ENCODE data around the gene RPP14.

RPP14 gene

DNA sequence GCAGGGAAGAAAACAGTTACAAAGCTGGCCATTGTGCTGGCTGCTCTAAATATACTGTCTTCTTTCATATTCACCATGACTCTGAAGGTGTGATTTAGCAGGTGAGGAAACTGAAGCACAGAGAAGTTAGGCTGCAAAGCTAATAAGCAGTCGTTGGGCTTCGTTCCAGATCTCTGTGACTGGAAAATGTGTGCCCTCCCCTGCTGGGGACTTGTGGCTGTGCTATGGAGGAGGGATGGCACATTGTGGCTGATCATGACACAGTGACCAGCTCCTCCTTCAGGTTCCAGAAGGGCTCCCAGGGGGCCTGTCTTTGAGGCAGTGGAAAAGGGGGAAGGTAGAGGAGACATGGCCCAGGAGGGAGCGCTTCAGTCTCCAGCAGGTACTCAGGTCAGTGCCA is 45.9 kb downstream of the RPP14 start:
- H3K27ac ChIP-seq (ENCODE audit: extremely low read depth, low read depth, low read length) = no peak overlapping the region
- TF ChIP-seq ZNF600 (tag by site-specific recombination; IDR thresholded peaks at IDR 0.05) = 0 out of 2 replicates have a peak, but pooled peaks have one; percentile 42
- TF ChIP-seq SCRT2 (tag by site-specific recombination; IDR thresholded peaks at IDR 0.05) = peak; percentile 54; the same call in 1 of the 2 replicates
- TF ChIP-seq MZF1 (tag by site-specific recombination; IDR thresholded peaks at IDR 0.05; ENCODE audit: borderline replicate concordance) = 0 out of 2 replicates have a peak, but pooled peaks have one; percentile 23
- TF ChIP-seq ZNF10 (tag by site-specific recombination; IDR thresholded peaks at IDR 0.05) = peak; percentile 70; the same call in 1 of the 2 replicates
- no peak for TF ChIP-seq ZNF488 (tag by site-specific recombination; IDR thresholded peaks at IDR 0.05)
- TF ChIP-seq SCRT1 (tag by site-specific recombination; IDR thresholded peaks at IDR 0.05; ENCODE audit: borderline replicate concordance) = 0 out of 2 replicates have a peak, but pooled peaks have one; percentile 28
- TF ChIP-seq ZIC2 (tag by site-specific recombination; IDR thresholded peaks at IDR 0.05) = peak; percentile 38
- TF ChIP-seq FEZF1 (tag by site-specific recombination; IDR thresholded peaks at IDR 0.05) = no peak
- TF ChIP-seq PATZ1 (tag by site-specific recombination; IDR thresholded peaks at IDR 0.05) = no peak
- no peak for TF ChIP-seq ZSCAN30 (tag by site-specific recombination; IDR thresholded peaks at IDR 0.05)
- no peak for TF ChIP-seq ZNF391 (tag by site-specific recombination; IDR thresholded peaks at IDR 0.05; ENCODE audit: borderline replicate concordance, low read depth)
- ChIA-PET CTCF (interaction anchor here (0.8 to 1.0 kb wide), 2 partner anchors 29 to 33 kb away, joined by 3 to 5 read pairs; no protein-coding TSS in a partner anchor), POLR2A (no interaction called here)
- no peak overlapping the region for H3K4me3 ChIP-seq (ENCODE audit: low read depth, low read length)
- no peaks in the 10 kb centered on the region for H3K9me3 ChIP-seq (ENCODE audit: control insufficient read depth, insufficient read depth, low read depth, low read length)
- H3K4me1 ChIP-seq (ENCODE audit: control insufficient read depth, insufficient read depth, low read length) = 0 out of 2 replicates have a peak, but pooled peaks cover 4% of the 10 kb centered on the region
- H3K36me3 ChIP-seq (ENCODE audit: control insufficient read depth in 2 of 2, insufficient read depth in 1 of 2, low read length in 2 of 2) = peaks cover 0 to 3% of the 10 kb centered on the region in 2 experiments; a peak in 2 of 3 replicates

- no peaks in the 10 kb centered on the region for H3K9me3 ChIP-seq (ENCODE audit: control insufficient read depth, insufficient read depth, low read depth, low read length)
- peaks cover 0 to 3% of the 10 kb centered on the region in 2 experiments; a peak in 2 of 3 replicates for H3K36me3 ChIP-seq (ENCODE audit: control insufficient read depth in 2 of 2, insufficient read depth in 1 of 2, low read length in 2 of 2)
- no peak overlapping the region for H3K27ac ChIP-seq (ENCODE audit: extremely low read depth, low read depth, low read length)
- ChIA-PET CTCF (interaction anchor here (0.8 to 1.0 kb wide), 2 partner anchors 28 to 34 kb away, joined by 3 to 5 read pairs; no protein-coding TSS in a partner anchor), POLR2A (no interaction called here)
- no peak overlapping the region for H3K4me3 ChIP-seq (ENCODE audit: low read depth, low read length)
- TF ChIP-seq ZNF239 (tag by site-specific recombination; IDR thresholded peaks at IDR 0.05) (no peak), ZBTB21 (tag by site-specific recombination; IDR thresholded peaks at IDR 0.05) (no peak), SETDB1 (IDR thresholded peaks at IDR 0.05; ENCODE audit: insufficient read length, low read length) (no peak)
- TF ChIP-seq, protein P1, sequence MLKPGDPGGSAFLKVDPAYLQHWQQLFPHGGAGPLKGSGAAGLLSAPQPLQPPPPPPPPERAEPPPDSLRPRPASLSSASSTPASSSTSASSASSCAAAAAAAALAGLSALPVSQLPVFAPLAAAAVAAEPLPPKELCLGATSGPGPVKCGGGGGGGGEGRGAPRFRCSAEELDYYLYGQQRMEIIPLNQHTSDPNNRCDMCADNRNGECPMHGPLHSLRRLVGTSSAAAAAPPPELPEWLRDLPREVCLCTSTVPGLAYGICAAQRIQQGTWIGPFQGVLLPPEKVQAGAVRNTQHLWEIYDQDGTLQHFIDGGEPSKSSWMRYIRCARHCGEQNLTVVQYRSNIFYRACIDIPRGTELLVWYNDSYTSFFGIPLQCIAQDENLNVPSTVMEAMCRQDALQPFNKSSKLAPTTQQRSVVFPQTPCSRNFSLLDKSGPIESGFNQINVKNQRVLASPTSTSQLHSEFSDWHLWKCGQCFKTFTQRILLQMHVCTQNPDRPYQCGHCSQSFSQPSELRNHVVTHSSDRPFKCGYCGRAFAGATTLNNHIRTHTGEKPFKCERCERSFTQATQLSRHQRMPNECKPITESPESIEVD (tag by site-specific recombination; IDR thresholded peaks at IDR 0.05) = no peak
- H3K4me1 ChIP-seq (ENCODE audit: control insufficient read depth, insufficient read depth, low read length) = 0 out of 2 replicates have a peak, but pooled peaks cover 4% of the 10 kb centered on the region
Measured at GRCh38 chr3:58352626-58353025, 46.6 kb downstream of the RPP14 start.

DNA sequence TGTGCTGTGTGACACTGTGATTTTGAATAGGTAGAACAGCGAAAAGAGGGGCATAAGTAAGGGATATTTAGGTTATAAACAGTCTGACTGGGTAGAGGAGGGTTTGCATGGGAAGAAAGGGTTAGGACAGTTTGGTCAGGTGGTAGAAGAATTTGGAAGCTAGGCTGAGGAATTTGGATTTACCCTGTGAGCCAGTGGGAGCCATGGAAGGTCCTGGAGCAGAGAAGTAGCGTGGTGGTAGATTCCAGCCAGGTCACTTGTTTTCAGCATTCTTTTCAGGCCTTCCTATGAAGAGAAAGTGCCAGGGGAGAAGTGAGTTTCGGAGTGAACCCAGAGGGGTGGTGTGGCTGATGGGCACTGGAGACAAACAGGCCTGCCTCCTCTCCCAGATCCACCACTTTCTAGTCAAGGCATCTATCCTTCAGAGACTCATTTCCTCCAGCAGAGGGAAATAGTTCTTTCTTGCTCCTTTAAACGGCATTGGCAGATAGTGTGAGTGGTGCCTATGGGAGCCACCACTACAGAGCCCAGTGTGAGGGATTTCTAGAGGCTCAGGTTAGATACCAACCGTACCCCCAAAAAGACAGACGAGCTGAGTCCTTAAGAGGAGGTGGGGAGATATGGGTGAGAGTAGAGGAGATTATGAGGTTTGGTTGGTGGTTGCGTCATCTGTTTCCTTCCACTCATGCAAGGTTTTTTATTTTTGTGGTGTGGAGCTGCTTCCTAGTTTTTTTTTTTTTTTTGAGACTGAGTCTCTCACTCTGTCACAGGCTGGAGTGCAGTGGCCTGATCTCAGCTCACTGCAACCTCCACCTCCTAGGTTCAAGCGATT is 47.9 kb downstream of the RPP14 start:
- POLR2A ChIA-PET = interaction anchor here (0.5 kb wide), 1 partner anchor 27 kb away, joined by 3 read pairs; no protein-coding TSS in a partner anchor
- TF ChIP-seq SALL2 (tag by site-specific recombination; IDR thresholded peaks at IDR 0.05; ENCODE audit: borderline replicate concordance) = no peak
- peak; percentile 77 for TF ChIP-seq ZNF16 (tag by site-specific recombination; IDR thresholded peaks at IDR 0.05; ENCODE audit: low read depth)
- Histone ChIP-seq H3K4me3 (ENCODE audit: low read depth, low read length) (no peak overlapping the region), H3K27ac (ENCODE audit: extremely low read depth, low read depth, low read length) (no peak overlapping the region), H3K4me1 (ENCODE audit: control insufficient read depth, insufficient read depth, low read length) (0 out of 2 replicates have a peak, but pooled peaks cover 4% of the 10 kb centered on the region), H3K36me3 (ENCODE audit: control insufficient read depth in 2 of 2, insufficient read depth in 1 of 2, low read length in 2 of 2) (no peaks in the 10 kb centered on the region), H3K9me3 (ENCODE audit: control insufficient read depth, insufficient read depth, low read depth, low read length) (no peaks in the 10 kb centered on the region)
- CTCF ChIA-PET = interaction anchor here (0.6 kb wide), 1 partner anchor 16 kb away, joined by 5 read pairs; no protein-coding TSS in a partner anchor

Data from HEK293 (cell line).